ENCODE data around the gene MYL9. TPM values are rescaled to one million over a fixed set of nuclear protein-coding genes. Genes with fewer than 3 reads are reported as not detected.

Gene MYL9
- total RNA-seq, 1 experiment from 2014 or later: 49.3 TPM

DNA sequence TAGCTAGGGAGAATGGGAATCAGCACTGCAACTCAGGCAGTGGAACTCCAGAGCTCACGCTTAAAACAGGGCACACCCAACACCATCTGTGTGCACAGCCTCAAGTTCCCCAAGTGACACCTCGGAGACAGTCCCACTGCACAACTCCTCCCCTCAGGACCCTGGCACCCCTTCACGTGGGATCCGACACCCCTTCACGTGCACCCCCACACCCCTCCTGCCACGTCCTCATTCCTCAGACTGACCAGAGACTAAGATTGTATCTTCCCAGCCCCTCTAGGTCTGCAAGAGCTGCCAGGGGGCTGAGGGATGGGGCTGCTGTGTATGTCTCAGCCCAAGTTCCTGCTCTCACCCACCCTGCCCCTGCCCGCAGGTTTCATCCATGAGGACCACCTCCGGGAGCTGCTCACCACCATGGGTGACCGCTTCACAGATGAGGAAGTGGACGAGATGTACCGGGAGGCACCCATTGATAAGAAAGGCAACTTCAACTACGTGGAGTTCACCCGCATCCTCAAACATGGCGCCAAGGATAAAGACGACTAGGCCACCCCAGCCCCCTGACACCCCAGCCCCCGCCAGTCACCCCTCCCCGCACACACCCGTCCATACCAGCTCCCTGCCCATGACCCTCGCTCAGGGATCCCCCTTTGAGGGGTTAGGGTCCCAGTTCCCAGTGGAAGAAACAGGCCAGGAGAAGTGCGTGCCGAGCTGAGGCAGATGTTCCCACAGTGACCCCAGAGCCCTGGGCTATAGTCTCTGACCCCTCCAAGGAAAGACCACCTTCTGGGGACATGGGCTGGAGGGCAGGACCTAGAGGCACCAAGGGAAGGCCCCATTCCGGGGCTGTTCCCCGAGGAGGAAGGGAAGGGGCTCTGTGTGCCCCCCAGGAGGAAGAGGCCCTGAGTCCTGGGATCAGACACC, 7.6 kb downstream of the MYL9 start:
- Histone ChIP-seq H3K4me3 (replicated peaks in 1 of 2; ENCODE audit: low read depth in 1 of 2, low read length in 2 of 2) (no peak overlapping the region), H4K20me1 (ENCODE audit: insufficient read depth) (no peaks in the 10 kb centered on the region), H3K4me1 (ENCODE audit: control insufficient read depth in 1 of 2, insufficient read depth in 2 of 2, low read length in 2 of 2) (no peaks in the 10 kb centered on the region; a peak in 1 of 4 replicates), H3K27me3 (ENCODE audit: insufficient read depth, low read length) (no peaks in the 10 kb centered on the region), H3K9ac (ENCODE audit: low read length) (no peak overlapping the region), H3K9me2 (ENCODE audit: insufficient read depth) (no peaks in the 10 kb centered on the region), H3K27ac (ENCODE audit: low read depth, low read length) (no peak overlapping the region), H3K9me3 (ENCODE audit: control insufficient read depth in 1 of 2, insufficient read depth in 1 of 2, low read depth in 1 of 2, low read length in 2 of 2) (no peaks in the 10 kb centered on the region), H2AFZ (ENCODE audit: low read depth, low read length, poor library complexity, severe bottlenecking) (no peak overlapping the region), H3K79me2 (ENCODE audit: insufficient read depth, low read length) (no peaks in the 10 kb centered on the region), H3K36me3 (ENCODE audit: control insufficient read depth in 1 of 2, insufficient read depth in 2 of 2, low read length in 2 of 2) (peaks cover 0 to 5% of the 10 kb centered on the region in 2 experiments; a peak in 1 of 4 replicates), H3K4me2 (ENCODE audit: low read length) (no peak overlapping the region)
- ChIA-PET CTCF (no interaction called here), POLR2A (no interaction called here), RAD21 (ENCODE audit: low non-redundant PET in 1 of 2, low total read pairs in 2 of 2, uncharacterized antibody in 2 of 2, unreplicated experiment in 2 of 2) (no interaction called here)
- intact Hi-C loops (cut with micrococcal nuclease): no loop called here
- ATAC-seq (no peak), DNase-seq (ENCODE audit: low read depth, low spot score) (no peak)
- no peak for TF ChIP-seq ZFX (IDR thresholded peaks at IDR 0.05)
- no peak for TF ChIP-seq SRF (IDR thresholded peaks at IDR 0.05; ENCODE audit: low read depth)
- TF ChIP-seq, protein P1, sequence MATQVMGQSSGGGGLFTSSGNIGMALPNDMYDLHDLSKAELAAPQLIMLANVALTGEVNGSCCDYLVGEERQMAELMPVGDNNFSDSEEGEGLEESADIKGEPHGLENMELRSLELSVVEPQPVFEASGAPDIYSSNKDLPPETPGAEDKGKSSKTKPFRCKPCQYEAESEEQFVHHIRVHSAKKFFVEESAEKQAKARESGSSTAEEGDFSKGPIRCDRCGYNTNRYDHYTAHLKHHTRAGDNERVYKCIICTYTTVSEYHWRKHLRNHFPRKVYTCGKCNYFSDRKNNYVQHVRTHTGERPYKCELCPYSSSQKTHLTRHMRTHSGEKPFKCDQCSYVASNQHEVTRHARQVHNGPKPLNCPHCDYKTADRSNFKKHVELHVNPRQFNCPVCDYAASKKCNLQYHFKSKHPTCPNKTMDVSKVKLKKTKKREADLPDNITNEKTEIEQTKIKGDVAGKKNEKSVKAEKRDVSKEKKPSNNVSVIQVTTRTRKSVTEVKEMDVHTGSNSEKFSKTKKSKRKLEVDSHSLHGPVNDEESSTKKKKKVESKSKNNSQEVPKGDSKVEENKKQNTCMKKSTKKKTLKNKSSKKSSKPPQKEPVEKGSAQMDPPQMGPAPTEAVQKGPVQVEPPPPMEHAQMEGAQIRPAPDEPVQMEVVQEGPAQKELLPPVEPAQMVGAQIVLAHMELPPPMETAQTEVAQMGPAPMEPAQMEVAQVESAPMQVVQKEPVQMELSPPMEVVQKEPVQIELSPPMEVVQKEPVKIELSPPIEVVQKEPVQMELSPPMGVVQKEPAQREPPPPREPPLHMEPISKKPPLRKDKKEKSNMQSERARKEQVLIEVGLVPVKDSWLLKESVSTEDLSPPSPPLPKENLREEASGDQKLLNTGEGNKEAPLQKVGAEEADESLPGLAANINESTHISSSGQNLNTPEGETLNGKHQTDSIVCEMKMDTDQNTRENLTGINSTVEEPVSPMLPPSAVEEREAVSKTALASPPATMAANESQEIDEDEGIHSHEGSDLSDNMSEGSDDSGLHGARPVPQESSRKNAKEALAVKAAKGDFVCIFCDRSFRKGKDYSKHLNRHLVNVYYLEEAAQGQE (IDR thresholded peaks at IDR 0.05; ENCODE audit: low read depth): no peak
- no peak for TF ChIP-seq POLR2AphosphoS5 (IDR thresholded peaks at IDR 0.05; ENCODE audit: low read depth, low read length)
- TF ChIP-seq, protein P2, sequence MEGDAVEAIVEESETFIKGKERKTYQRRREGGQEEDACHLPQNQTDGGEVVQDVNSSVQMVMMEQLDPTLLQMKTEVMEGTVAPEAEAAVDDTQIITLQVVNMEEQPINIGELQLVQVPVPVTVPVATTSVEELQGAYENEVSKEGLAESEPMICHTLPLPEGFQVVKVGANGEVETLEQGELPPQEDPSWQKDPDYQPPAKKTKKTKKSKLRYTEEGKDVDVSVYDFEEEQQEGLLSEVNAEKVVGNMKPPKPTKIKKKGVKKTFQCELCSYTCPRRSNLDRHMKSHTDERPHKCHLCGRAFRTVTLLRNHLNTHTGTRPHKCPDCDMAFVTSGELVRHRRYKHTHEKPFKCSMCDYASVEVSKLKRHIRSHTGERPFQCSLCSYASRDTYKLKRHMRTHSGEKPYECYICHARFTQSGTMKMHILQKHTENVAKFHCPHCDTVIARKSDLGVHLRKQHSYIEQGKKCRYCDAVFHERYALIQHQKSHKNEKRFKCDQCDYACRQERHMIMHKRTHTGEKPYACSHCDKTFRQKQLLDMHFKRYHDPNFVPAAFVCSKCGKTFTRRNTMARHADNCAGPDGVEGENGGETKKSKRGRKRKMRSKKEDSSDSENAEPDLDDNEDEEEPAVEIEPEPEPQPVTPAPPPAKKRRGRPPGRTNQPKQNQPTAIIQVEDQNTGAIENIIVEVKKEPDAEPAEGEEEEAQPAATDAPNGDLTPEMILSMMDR (IDR thresholded peaks at IDR 0.05 in 2 of 3, conservative IDR thresholded peaks at IDR 0.05 in 1 of 3; ENCODE audit: borderline replicate concordance in 1 of 3, insufficient read depth in 1 of 3, low read depth in 2 of 3, low read length in 2 of 3): no peak
- TF ChIP-seq SP1 (IDR thresholded peaks at IDR 0.05; ENCODE audit: low read depth): no peak
- TF ChIP-seq, protein P3, sequence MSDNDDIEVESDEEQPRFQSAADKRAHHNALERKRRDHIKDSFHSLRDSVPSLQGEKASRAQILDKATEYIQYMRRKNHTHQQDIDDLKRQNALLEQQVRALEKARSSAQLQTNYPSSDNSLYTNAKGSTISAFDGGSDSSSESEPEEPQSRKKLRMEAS (IDR thresholded peaks at IDR 0.05): no peak
- no peak for TF ChIP-seq EZH2 (IDR thresholded peaks at IDR 0.05)
- no peak for TF ChIP-seq YY1 (IDR thresholded peaks at IDR 0.05; ENCODE audit: extremely low read depth, insufficient replicate concordance, low read depth, low read length)
- TF ChIP-seq CEBPB (IDR thresholded peaks at IDR 0.05; ENCODE audit: low read depth): no peak
- no peak for TF ChIP-seq EZH2phosphoT487 (IDR thresholded peaks at IDR 0.05; ENCODE audit: borderline replicate concordance)
- TF ChIP-seq TCF7L2 (IDR thresholded peaks at IDR 0.05; ENCODE audit: borderline replicate concordance, extremely low read depth, insufficient read depth, insufficient read length): no peak
- TF ChIP-seq RAD21 (IDR thresholded peaks at IDR 0.05; ENCODE audit: low read depth): no peak
- TF ChIP-seq, protein P4, sequence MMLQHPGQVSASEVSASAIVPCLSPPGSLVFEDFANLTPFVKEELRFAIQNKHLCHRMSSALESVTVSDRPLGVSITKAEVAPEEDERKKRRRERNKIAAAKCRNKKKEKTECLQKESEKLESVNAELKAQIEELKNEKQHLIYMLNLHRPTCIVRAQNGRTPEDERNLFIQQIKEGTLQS (IDR thresholded peaks at IDR 0.05): no peak
- no TSS peak for BruUV-seq (replicated peaks)

Data from HCT116 (cell line).